GM19324 (cell line): ENCODE measurements around the gene POC1A.

Experiments used
- ATAC-seq: cut with Tn5 transposase; IDR thresholded peaks from one replicate; pipeline ENCODE4 v1.9.1; 2021; ENCODE audit warnings: mild to moderate bottlenecking, moderate library complexity; ENCODE audit not compliant: unreplicated experiment, low FRiP score

Gene POC1A

DNA sequence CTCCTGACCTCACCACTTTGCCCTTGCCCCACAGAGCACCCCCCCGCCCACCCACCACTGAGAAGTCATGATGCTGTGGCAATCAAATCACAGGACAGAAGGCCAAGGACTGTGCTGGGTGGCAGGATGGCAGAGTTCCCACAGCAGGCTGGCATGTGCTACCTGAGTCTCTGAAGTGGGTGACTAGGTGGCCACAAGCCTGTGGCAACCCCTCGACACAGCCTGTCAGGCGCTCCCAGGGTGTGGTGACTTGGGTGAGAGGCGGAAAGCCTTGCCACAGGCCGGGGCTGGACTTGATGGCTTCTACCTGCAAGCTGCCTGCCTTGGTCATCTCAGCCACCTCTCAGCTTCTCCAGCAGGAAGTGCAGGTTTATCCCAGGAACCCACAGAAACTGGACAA, 82.2 kb downstream of the POC1A start:
- ATAC-seq = no peak

- ATAC-seq = no peak
These were observed 83.2 kb downstream of the POC1A start for GRCh38 chr3:52070724-52071621.

GRCh38 chr3:52069855-52070254, 84.4 kb downstream of the POC1A start:
- no peak for ATAC-seq

- ATAC-seq = no peak
These were observed 85.1 kb downstream of the POC1A start for GRCh38 chr3:52069135-52069534.

DNA sequence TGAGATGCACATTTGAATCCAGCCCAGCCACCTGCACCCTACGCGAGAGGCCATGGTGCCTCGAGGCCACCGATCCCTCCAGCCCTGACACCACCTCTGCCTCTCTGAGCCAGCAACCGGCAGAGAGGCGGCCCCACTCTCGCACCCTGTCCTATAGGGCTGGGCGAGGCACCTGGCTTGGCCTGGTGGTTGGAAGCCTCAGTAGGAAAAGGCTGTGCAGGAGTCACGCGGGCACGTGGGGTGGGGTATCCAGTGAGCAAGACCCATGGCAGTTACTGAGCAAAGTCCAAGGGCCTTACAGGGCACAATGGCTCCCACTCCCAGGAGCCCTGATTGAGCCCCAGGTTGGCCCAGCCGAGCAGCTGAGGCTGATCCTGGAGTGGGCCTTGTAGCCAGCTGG, 85.5 kb downstream of the POC1A start:
- no peak for ATAC-seq

DNA sequence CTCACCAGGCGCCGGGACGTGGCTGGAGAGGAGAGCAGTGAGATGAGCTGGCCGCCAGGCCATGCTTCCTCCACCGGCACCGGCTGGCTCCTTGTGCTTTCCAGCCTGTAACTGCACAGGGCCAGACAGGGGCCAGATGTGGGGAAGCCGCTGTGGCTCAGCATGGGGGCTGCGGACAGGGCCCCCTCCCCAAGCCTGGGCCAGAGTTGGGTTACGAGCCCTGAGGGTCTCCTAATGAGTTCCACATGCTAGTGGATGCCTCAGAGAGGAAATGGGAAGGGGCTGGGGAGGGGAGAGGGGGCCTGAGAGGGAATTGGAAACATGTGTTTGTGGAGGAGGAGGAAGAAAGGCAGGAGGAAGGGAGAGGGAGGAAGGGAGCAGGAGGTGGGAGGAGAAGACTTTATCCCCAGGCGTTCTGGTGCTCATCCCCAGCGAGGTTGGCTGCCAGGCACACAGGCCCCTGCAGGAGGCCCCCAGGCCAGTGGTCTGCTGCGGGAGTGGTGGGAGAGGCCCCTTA, 86.1 kb downstream of the POC1A start:
- ATAC-seq = no peak

GRCh38 chr3:52067526-52067925, 86.7 kb downstream of the POC1A start:
- ATAC-seq = no peak

GRCh38 chr3:52067046-52067445, 87.2 kb downstream of the POC1A start:
- no peak for ATAC-seq

- no peak for ATAC-seq
These were observed 88.9 kb downstream of the POC1A start for GRCh38 chr3:52065264-52065756.

GRCh38 chr3:52064561-52064960, 89.7 kb downstream of the POC1A start:
- no peak for ATAC-seq

- no peak for ATAC-seq
These were observed 91.0 kb downstream of the POC1A start for GRCh38 chr3:52063026-52063723.

DNA sequence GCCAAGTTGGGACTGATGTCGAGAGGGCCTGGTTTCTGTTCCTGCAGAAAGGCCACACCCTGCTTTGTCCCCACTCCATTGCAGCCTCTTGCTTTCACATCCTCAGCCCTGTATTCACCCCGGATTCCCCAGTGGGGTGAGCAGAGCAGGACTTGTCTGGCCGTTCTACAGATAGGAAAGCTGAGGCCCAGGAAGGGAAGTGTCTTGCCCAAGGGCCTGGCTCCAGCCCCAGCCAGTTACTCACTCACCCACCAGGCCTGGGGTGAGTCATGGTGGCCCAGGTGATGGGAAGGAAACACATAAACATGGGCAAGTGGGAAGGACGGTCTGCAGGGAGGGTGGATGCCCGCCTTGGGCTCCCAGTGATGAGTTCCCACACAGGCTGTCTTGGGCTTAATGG, 91.7 kb downstream of the POC1A start:
- ATAC-seq = no peak

GRCh38 chr3:52061121-52061910, 92.9 kb downstream of the POC1A start:
- no peak for ATAC-seq

- no peak for ATAC-seq
These were observed 94.4 kb downstream of the POC1A start for GRCh38 chr3:52059781-52060180.

GRCh38 chr3:52057812-52058495, 96.3 kb downstream of the POC1A start:
- no peak for ATAC-seq

GRCh38 chr3:52056968-52057811, 97.0 kb downstream of the POC1A start:
- ATAC-seq = peak; percentile 85

GRCh38 chr3:52056521-52056967, 97.7 kb downstream of the POC1A start, which contains the start of gene DUSP7:
DUSP7 (minus strand) TSS chr3:52056571; CDS start chr3:52056366, 205 bp downstream.
- peak; percentile 34 for ATAC-seq

DNA sequence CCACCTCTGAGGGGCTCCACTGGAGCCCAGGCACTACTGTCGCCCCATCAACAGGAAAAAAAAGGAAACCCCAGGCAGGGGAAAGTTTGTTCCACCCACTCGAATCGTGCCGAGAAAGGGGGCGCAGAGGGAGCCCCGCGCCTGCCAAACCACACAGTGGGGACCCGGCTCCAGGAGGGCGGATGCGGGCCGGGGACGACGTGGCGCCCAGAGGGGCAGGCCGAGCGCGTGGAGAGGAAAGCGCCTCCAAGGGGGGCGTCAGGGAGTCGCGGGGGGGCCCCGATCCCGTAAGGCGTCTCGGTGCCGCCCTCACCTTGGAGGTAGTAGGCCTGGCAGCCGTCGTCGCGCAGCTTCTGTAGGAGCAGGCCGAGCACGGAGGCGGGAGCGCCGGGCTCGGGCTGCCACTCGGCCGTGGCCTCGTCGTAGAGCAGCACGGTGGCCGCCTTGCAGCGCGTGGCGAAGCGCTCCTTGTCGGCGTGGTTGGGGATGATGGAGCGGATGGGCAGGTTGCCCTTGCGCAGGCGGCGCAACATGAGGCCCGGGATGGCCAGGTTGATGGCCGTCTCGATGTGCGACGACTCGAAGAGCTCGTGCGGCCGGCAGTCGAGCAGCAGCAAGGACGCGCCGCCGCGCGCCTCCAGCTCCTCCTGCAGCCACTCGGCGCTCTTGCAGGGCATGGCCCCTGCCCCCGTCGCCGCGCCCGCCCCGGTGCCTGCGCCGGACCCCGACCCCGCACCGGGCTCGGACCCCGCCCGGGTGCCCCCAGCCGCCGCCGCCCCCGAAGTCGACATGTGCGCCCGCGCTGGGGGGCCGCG, 98.5 kb downstream of the POC1A start:
- peak; percentile 21 for ATAC-seq
